Activated CD8-positive, alpha-beta memory T cell treated with anti-CD3 and anti-CD28 coated beads, Interleukin-2, amount 50 U/mL, for 24 hours (primary cell): ENCODE measurements around the gene MRPS33.
A peak's percentile ranks its signal among the peaks of the same experiment; 100 is the strongest.
"Not testable (repeated sequence)": the region's sequence is repeated elsewhere in the genome, so short reads cannot be mapped to it uniquely, and the experiment has no call there.

Experiments
- DNase-seq: peaks from one replicate; pipeline ENCODE4 v3.0.0-alpha.2; 2020; ENCODE audit errors: extremely low read depth

The MRPS33 gene

GRCh38 chr7:141014524-141015395 lies at the start of gene MRPS33:
TSS of gene MRPS33 (minus strand) at chr7:141014952. CDS start at chr7:141010633, 4,319 bp downstream.
- peak; percentile 88 for DNase-seq

GRCh38 chr7:141057788-141058187 lies 43.0 kb upstream of the MRPS33 start:
- DNase-seq: no peak

GRCh38 chr7:141055146-141055545 lies 40.4 kb upstream of the MRPS33 start:
- DNase-seq: no peak

- no peak for DNase-seq
These were observed 38.9 kb upstream of the MRPS33 start for GRCh38 chr7:141053626-141054025.

- DNase-seq: no peak
These were observed 31.3 kb upstream of the MRPS33 start for GRCh38 chr7:141045842-141046620.

- no peak for DNase-seq
These were observed 30.5 kb upstream of the MRPS33 start for GRCh38 chr7:141045126-141045841.

GRCh38 chr7:141043616-141044015 lies 28.9 kb upstream of the MRPS33 start:
- DNase-seq: no peak

- no peak for DNase-seq
These were observed 27.8 kb upstream of the MRPS33 start for GRCh38 chr7:141042222-141043193.

- DNase-seq: no peak
These were observed 24.6 kb upstream of the MRPS33 start for GRCh38 chr7:141039376-141039775.

GRCh38 chr7:141038100-141038499 lies 23.3 kb upstream of the MRPS33 start:
- not testable (repeated sequence) for DNase-seq

GRCh38 chr7:141032539-141033323 lies 18.0 kb upstream of the MRPS33 start:
- DNase-seq: not testable (repeated sequence)

GRCh38 chr7:141028767-141029166 lies 14.0 kb upstream of the MRPS33 start:
- no peak for DNase-seq

GRCh38 chr7:141027043-141027442 lies 12.3 kb upstream of the MRPS33 start:
- no peak for DNase-seq

- no peak for DNase-seq
These were observed 9.9 kb upstream of the MRPS33 start for GRCh38 chr7:141024668-141025067.

GRCh38 chr7:141023295-141023694 lies 8.5 kb upstream of the MRPS33 start:
- DNase-seq: no peak

GRCh38 chr7:141017555-141017954 lies 2.8 kb upstream of the MRPS33 start:
- no peak for DNase-seq

GRCh38 chr7:141016349-141016748 lies 1.6 kb upstream of the MRPS33 start:
- no peak for DNase-seq

GRCh38 chr7:141014125-141014523 lies 628 bp downstream of the MRPS33 start:
- no peak for DNase-seq

- DNase-seq: no peak
These were observed 1.4 kb downstream of the MRPS33 start for GRCh38 chr7:141013345-141013715.

GRCh38 chr7:141012696-141013344 lies 1.9 kb downstream of the MRPS33 start:
- no peak for DNase-seq
